ENCODE data around the gene TGFBI. TPM values are rescaled to one million over a fixed set of nuclear protein-coding genes. Genes with fewer than 3 reads are reported as not detected.

Gene TGFBI
- total and polyA plus RNA-seq, 8 donors = 3.7 to 50.1 (median 14.3) TPM

GRCh38 chr5:136026636-136027035 lies 2.2 kb upstream of the TGFBI start:
- H3K27ac ChIP-seq = no peak overlapping the region
- 91 to 95% methylated on average over 3 of the region's 3 CpGs for WGBS, 2 donors
- no peaks in the 10 kb centered on the region for H3K36me3 ChIP-seq
- no peak for TF ChIP-seq CTCF (IDR thresholded peaks at IDR 0.05)
- DNase-seq = no peak
- H3K4me1 ChIP-seq = peaks cover 0 to 4% (median 0%) of the 10 kb centered on the region in 3 donors
- no peaks in the 10 kb centered on the region for H3K9me3 ChIP-seq
- intact Hi-C loops (cut with DNase I) = no loop called here
- no peak for FAIRE-seq
- no peaks in the 10 kb centered on the region for H3K27me3 ChIP-seq
- ATAC-seq = no peak
- H3K4me3 ChIP-seq = no peak overlapping the region

GRCh38 chr5:136027311-136027710 lies 1.5 kb upstream of the TGFBI start:
- Histone ChIP-seq H3K27ac (no peak overlapping the region), H3K9me3 (no peaks in the 10 kb centered on the region), H3K4me3 (no peak overlapping the region), H3K27me3 (no peaks in the 10 kb centered on the region), H3K4me1 (peaks cover 0 to 4% (median 0%) of the 10 kb centered on the region in 3 donors), H3K36me3 (no peaks in the 10 kb centered on the region)
- no peak for TF ChIP-seq CTCF (IDR thresholded peaks at IDR 0.05)
- no peak for FAIRE-seq
- ATAC-seq = no peak
- intact Hi-C loops (cut with DNase I) = no loop called here
- WGBS, 2 donors = 95 to 96% methylated on average over 4 of the region's 4 CpGs
- no peak for DNase-seq

DNA sequence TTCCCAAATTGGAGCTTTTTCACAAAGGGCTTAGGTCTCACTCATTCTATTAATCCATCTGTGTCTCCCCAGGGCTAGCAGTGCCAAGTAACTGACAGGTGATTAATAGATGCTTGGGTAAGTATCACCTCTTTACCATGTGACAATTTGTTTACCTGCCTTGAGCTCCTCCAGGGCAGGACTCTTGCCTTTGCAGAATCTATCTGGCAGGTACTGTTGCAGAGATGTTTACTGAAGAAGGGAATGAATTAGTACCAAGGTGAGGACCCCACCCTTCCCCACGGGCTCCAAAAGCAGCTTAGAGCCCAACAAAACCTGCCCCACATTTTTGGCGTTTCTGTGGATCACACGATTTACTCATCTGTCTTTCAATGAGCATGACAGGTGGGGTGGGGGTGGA lies 698 bp upstream of the TGFBI start:
- ATAC-seq (no peak), DNase-seq (no peak), FAIRE-seq (no peak)
- TF ChIP-seq CTCF (IDR thresholded peaks at IDR 0.05) = no peak
- intact Hi-C loops (cut with DNase I) = no loop called here
- Histone ChIP-seq H3K9me3 (no peaks in the 10 kb centered on the region), H3K36me3 (no peaks in the 10 kb centered on the region), H3K27me3 (no peaks in the 10 kb centered on the region), H3K4me1 (peaks cover 0 to 4% (median 0%) of the 10 kb centered on the region in 3 donors), H3K4me3 (no peak overlapping the region), H3K27ac (no peak overlapping the region)
- WGBS, 2 donors = 68 to 72% methylated on average over 3 of the region's 3 CpGs

- DNase-seq (no peak), ATAC-seq (no peak), FAIRE-seq (no peak)
- no peaks in the 10 kb centered on the region for H3K27me3 ChIP-seq
- no peak overlapping the region for H3K27ac ChIP-seq
- no peaks in the 10 kb centered on the region for H3K9me3 ChIP-seq
- peak overlapping the region in 1 of 4 donors; percentile 54 for H3K4me3 ChIP-seq
- intact Hi-C loops (cut with DNase I) = no loop called here
- no peak for TF ChIP-seq CTCF (IDR thresholded peaks at IDR 0.05)
- no peaks in the 10 kb centered on the region for H3K36me3 ChIP-seq
- WGBS, 2 donors = 93 to 98% methylated on average over 2 of the region's 2 CpGs
- H3K4me1 ChIP-seq = peaks cover 0 to 4% (median 0%) of the 10 kb centered on the region in 3 donors
These were observed 1.5 kb downstream of the TGFBI start for GRCh38 chr5:136030252-136030651.

DNA sequence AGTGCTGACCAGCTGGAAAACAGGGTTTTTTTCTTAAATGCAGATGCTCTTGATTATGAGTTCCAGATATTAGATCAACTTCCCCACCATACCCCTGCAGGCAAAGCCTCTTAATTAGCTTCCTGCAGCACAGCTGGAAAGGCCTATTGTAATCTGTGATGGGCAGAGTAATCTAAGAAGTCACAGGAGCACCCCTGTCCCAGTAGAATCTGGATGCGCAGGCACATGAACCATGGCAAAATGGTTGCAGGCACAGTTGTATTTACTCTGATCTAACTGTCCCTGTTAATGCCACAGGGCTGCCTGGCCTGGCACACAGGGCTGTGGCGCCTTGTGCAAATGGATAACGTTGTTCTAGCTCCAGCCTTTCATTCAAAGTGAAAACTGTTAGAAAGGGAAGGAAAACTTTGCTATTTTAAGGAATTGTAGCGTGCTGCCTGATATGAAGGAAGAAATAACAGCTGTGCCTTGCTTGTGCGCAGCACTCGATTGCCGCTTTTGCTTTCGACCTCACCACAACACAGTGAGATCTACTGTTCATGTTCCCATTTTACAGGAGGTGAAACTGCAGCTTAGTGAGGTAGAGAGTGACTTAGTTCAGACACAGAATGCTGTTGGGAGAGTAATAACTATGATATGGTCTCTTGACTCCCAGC lies 2.3 kb downstream of the TGFBI start:
- Histone ChIP-seq H3K9me3 (no peaks in the 10 kb centered on the region), H3K27ac (no peak overlapping the region), H3K4me3 (peak overlapping the region in 1 of 4 donors; percentile 54), H3K27me3 (no peaks in the 10 kb centered on the region), H3K36me3 (no peaks in the 10 kb centered on the region), H3K4me1 (peaks cover 0 to 4% (median 0%) of the 10 kb centered on the region in 3 donors)
- ATAC-seq (peak in 1 of 4 donors; percentile 8), FAIRE-seq (no peak), DNase-seq (no peak)
- intact Hi-C loops (cut with DNase I) = no loop called here
- no peak for TF ChIP-seq CTCF (IDR thresholded peaks at IDR 0.05)
- 86 to 95% methylated on average over 8 of the region's 8 CpGs for WGBS, 2 donors

All from pancreas (tissue), 10 donors.